GM19468 (cell line): ENCODE data around the gene ROBO4.

Experiments
- ATAC-seq: cut with Tn5 transposase; IDR thresholded peaks from one replicate; pipeline ENCODE4 v1.9.1; 2021; ENCODE audit warnings: mild to moderate bottlenecking, moderate library complexity, moderate number of reproducible peaks; ENCODE audit not compliant: unreplicated experiment; ENCODE audit errors: extremely low read depth

Gene ROBO4

DNA sequence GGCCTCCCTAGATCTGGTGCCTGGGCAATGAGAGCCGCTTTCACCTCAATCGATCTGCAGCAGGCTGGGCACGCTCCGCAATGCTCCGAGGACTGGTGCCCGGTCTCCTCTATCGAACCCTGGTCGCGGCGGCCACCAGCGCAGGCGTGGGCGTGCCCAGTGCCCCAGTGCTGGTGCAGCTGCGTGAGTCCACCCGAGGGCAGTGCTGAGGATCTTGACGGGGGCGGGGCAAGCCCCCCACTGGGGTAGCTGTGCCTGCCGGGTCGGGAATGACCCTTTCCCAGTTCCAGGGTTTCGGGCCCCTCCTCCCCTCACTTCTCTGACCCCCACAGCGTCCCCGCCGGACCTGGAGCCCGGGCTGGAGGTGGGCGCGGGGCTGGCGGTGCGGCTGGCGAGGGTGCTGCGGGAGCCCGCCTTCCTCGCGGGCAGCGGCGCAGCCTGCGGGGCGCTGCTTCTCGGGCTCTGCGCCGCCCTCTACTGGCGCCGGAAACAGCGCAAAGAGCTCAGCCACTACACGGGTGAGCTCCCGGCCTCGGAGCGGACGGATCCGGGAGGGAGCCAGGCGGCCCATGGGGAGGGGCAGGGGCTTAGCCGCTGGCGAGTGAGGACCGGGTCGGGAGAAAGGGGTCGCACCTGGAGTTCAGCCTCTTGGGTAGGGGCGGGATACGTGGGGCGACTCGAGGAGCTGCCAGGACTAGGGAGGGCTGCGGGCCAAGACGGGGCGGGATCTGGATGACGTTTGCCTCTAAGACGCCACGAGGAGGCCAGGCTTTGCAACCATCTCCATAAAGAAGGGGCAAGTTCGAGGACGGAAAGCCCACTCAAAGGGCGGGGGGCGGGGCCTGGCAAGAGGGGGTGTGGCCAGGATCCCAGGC lies 21.5 kb downstream of the ROBO4 start:
- ATAC-seq = peak; percentile 91

DNA sequence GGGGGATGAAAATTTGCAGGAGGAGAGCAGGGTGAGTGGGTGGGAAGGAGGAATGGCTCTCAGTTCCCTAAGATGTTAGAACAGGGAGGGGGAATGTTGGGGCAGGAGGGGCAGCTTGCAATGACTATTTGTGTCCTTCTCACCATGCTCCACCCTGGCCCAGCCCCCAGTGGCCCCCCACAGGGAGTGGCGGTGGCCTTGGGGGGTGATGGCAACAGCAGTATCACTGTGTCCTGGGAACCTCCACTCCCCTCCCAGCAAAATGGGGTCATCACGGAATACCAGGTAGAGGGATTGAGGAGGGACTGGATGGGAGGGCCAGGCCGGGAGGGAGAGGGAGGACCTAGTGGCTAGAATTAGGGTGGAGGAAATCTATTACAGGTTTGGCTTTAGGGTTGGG lies 22.3 kb downstream of the ROBO4 start:
- no peak for ATAC-seq

DNA sequence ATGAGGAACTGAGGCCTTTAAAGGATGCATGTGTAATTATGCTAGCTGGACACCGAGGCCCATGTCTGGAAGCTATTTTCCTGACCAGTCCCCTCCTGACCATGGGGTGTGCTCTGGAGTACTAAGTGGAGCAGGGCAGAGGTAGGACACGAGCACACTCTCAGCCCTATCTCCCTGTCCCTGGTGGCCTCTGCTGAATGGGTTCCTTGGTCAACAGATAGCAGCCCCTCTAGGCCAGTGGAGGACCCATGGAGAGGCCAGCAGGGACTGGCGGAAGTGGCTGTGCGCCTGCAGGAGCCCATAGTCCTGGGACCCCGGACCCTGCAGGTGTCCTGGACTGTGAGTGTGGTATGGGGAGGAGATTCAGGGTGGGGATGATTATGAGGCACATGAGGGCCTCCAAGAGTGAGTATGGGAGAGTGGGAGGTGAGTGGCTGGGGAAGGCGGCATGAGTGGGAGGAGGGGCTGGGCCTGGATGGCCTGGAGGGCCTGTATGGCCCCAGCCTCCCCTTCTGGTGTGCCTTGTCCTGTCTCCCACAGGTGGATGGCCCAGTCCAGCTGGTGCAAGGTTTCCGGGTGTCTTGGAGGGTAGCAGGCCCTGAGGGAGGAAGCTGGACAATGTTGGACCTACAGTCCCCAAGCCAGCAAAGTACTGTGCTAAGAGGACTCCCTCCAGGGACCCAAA lies 23.0 kb downstream of the ROBO4 start:
- no peak for ATAC-seq

DNA sequence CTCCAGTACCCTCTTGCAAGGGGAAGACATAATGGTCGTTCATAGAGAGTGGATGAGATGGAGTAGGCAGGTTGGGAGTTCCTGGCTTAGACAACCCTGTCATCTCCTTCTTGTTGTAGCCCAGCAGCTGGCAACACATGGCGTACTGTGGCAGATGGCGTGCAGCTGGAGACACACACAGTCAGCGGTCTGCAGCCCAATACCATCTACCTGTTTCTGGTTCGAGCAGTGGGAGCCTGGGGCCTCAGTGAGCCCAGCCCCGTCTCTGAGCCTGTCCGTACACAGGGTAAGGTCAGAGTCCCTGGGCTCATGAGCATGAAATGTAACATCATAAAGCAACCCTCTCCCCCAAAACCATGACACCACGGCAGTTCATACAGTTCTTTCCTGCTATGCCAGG lies 23.7 kb downstream of the ROBO4 start:
- ATAC-seq = no peak

DNA sequence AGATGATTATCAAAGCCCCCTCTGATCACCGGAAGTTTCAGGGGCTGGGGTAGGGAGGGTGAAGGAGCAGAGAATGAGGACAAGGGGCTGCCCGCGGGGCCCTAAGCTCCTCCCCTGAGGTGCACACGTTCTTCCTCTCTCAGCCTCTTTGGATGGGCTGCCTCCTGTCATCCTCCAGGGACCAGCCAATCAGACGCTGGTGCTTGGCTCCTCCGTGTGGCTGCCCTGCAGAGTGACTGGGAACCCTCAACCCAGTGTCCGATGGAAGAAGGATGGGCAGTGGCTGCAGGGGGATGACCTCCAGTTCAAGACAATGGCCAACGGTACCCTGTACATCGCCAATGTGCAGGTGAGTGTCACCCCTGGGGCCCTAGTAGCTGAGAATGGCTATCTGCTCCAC lies 24.9 kb downstream of the ROBO4 start:
- no peak for ATAC-seq

DNA sequence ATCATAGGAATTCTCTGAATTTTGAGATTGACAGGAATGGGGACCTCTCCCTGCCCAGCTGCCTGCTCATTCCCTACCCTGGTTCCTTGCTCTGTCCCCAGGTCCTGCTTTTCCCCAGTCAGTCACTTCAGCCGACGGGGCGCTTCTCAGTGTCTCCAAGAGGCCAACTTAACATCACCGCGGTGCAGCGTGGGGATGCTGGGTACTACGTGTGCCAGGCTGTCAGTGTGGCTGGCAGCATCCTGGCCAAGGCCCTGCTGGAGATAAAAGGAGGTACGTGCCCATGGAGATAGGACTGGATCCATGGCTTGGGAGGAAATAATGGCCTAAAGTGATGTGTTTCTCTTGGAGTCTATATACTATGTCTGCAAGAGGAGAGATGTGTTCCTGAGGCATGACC lies 25.4 kb downstream of the ROBO4 start:
- no peak for ATAC-seq

DNA sequence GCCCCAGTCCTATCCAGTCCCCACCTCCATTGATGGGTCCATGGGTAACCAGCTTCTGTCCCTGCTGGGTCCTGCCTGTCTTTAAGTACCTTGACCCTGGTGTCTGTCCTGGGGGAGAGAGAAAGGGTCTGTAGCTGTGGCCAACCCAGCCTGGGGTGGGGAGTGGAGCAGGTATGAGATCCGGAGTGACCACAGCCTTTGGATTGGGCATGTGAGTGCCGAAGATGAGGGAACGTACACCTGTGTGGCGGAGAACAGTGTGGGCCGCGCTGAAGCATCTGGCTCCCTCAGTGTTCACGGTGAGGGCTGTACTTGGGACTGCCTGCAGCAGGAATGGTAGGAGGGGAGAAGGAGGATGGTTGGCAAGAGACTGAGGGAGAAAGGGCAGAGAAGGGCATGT lies 27.2 kb downstream of the ROBO4 start:
- no peak for ATAC-seq

DNA sequence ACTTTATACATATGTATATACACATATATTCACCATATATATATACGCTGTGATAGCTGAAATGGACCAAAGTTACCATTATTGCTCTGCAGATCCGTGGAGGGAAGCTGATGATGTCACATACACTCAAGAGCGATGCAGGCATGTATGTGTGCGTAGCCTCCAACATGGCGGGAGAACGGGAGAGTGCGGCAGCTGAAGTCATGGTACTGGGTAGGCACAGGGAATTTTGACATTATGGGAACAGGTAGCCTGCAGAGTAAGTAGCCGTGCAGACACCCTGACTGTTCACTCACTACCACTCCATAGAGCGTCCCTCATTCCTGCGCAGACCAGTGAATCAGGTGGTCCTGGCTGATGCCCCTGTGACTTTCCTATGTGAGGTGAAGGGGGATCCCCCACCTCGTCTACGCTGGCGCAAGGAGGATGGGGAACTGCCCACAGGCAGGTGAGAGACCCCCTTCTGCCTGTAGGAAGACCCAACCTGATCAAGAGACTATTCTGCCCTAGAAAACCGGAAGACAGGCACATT lies 27.7 kb downstream of the ROBO4 start:
- ATAC-seq = no peak

DNA sequence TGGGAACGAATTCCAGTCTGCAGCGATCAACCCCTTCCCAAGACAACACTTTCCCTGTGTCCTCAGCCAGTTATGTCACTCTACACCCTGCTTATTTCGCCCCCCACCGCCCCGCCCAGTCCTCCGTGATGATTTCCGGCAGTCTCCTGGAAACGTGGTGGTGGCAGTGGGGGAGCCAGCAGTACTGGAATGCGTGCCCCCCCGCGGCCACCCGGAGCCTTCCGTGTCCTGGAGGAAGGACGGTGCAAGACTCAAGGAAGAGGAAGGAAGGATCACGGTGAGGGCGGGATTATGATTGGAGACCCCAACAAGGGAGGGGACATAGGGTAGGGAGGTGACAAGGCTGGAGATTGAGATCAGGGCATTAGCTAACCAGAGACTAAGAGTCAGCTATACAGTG lies 28.3 kb downstream of the ROBO4 start:
- ATAC-seq = no peak

DNA sequence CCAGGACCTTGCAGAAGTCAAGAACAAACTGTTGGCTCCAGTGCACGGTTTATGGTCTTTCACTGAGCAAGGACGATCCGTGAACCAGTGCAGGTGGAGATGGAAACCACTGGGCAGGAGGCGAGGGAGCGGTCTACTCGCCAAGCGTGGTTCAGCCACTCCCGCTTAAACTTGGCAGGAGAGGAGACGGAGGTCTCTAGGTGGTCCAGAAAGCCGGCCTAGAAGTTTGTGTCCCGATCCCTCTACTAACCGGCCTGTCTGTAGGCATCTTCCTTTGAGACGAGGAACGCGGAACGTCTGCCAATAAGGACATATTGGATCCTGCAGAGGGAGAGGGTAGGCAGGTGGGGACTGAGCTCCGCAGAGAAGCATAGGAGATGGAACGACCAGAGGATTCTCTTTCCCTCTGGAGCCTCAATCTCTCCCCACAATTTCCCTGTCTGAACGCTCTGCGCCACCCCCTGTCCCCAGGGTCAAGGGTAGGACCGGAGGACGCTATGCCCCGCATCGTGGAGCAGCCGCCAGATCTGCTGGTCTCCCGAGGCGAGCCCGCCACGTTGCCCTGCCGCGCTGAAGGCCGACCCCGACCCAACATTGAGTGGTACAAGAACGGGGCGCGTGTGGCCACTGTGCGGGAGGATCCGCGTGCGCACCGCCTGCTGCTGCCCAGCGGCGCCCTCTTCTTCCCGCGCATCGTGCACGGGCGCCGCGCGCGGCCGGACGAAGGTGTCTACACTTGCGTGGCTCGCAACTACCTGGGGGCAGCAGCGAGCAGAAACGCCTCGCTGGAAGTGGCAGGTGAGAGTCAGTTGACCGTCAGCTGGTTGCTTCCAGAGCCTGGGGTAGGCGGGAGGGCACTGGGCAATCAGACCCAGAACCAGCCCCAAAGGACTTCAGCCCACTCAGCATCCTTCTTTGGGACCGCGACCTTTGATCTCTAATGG lies 29.1 kb downstream of the ROBO4 start:
- ATAC-seq = no peak

DNA sequence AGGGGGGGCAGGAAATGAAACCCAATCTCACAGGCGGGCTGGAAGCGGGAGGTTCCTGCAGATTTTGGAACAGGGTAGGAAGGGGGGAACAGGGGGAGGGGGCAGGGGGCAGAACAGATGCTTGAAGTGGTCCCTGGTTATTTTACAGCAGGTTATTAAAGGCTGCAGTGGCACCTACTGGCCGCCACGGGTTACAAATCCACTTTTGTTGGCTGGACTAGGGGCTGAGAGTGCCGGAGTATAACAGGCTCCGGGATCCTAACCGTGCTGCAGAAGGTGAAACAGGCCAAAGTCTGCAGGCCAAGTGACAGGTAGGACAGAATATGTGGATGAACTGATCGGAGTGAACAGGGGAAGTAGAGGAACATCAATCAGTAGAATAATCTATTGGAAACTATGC lies 30.0 kb downstream of the ROBO4 start:
- ATAC-seq = no peak

DNA sequence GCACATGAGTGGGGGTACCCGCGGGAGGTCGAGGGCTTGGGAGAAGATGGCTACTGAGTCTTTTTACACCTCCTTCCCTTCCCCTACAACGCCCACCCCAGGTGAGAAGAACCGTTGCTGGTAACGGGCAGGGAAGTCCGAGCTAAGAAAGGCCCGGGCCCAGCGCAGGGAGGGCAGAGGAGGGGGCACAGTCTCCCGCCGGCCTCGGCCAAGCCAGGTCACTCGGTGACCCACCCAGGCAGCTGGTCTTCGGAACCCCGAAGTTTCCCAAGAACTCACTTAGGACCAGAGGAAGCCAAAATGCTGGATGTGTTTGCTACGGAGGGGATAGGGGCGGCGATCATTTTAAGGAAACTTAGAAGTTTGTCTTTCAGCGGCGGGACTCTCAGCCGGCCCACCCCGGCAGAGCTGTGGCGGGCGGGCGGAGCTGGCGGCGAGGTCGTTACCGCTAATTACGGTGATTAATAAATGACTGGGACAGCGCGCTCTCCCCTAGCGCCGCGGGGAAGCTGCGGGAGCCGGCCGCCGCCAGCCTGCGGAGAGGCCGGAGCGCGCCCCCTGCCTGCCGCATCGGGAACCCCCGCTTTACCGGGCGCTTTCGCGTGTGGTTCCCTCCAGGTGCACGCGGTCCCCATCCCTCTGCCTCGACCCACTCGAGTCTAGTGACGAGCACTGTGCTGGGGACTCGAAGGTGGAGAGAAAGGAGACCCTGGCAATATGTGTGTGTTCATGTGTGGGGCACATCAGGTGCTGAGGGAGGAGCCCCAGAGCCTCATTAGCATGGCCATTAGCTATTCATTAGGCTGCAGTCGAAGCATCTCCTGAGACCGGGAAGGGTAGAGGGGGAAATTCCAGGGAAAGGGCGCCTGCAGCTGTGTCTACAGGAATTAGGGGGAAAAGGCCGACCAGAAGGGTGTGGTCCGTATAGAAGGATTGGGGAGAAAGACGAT lies 31.5 kb downstream of the ROBO4 start:
- peak; percentile 38 for ATAC-seq

DNA sequence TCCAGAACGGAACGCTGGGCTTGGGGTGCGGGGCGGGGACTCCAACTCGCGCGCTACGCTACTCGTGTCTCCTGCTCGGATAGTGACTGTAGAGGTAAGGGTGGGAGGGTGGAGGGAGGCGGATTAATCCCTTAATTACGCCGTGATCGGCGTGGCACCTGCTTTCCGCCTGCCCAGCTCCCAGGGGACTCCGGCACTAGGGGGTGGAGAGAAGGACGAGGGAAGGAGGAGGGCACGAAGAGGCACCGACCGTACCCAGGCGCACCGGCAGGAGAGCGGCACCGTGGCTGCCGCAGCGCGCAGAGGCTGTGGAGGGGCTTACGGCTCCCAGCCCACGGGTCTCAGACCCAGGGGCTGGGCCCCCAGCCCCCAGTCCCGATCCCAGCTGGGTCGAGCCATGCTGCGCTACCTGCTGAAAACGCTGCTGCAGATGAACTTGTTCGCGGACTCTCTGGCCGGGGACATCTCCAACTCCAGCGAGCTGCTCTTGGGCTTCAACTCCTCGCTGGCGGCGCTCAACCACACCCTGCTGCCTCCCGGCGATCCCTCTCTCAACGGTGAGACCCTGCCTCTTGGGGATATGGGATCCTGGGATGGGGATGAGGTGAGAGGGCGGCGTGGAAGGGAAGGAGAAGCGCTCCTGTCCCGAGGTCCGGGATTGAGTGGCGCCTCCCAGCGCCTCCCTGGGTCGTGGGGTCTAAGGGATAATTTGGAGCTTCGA lies 32.3 kb downstream of the ROBO4 start, which contains the start of gene ROBO3:
TSS of gene ROBO3 (plus strand) at position 252 of the 721 bp plus-strand sequence. CDS start at position 398, 146 bp downstream.
- no peak for ATAC-seq

DNA sequence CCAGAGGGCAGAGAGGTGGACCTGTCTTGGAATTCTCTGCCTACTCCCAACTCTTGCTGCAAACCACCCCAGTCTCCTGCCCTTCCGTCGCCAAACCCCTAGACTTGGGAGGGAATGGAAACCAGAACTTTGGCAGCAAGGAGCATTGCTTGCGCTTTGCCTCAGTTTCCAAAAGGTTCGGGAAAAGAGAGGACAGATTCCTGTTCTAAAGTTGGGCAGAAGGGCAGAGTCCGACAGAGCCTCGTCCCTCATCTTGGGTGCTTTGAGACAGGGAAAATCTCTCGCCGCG lies 32.8 kb downstream of the ROBO4 start:
- no peak for ATAC-seq

DNA sequence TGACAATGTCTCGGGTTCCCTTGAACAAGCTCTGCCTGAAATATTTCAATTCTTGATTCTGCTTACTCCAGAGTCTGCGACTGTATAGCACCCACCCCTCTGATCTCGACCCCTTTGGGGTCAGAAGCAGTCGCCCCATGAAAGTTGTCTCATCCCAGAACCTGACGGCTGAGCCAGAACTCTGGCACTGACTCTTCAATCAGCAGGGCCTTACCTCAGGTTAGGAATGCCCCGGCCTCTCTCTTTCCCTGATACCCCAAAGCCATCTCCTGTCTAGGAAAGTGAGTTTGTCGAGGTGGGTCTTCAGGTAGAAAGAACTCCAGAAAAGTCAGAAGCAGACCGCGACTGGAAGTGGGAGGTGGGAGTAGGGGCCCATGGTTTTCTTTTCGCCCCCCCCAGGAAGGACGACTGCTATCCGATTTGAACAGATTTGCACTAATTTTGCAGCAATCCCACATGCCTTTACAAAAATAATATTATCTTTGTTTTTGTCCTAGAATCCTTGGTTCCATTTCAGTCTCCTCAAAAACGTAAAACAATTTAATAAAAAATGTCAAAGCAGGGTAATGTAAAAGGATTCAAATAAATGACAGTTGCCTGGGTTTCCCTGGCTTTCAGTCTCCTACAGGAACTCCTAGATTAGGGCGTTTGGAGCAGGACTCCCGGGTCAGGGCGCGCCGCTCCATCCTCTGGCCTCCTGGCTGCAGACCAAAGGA lies 33.3 kb downstream of the ROBO4 start:
- no peak for ATAC-seq

DNA sequence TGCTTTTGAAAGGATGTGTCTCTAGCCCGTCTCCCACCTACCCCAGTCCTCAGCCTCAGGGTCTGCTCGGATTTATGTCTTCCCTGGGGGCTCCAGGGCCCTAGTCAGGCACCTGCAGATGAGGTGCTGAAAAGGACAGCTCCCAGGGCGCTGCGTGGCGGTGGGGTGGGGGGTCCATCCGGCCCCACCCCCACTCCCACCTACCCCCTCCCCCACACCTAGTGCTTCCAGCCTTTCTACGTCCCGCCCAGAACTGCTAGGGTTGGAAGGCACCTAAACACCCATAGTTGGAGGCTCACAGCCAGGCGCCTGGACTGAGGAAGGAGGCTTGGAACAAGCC lies 33.9 kb downstream of the ROBO4 start:
- ATAC-seq = no peak

DNA sequence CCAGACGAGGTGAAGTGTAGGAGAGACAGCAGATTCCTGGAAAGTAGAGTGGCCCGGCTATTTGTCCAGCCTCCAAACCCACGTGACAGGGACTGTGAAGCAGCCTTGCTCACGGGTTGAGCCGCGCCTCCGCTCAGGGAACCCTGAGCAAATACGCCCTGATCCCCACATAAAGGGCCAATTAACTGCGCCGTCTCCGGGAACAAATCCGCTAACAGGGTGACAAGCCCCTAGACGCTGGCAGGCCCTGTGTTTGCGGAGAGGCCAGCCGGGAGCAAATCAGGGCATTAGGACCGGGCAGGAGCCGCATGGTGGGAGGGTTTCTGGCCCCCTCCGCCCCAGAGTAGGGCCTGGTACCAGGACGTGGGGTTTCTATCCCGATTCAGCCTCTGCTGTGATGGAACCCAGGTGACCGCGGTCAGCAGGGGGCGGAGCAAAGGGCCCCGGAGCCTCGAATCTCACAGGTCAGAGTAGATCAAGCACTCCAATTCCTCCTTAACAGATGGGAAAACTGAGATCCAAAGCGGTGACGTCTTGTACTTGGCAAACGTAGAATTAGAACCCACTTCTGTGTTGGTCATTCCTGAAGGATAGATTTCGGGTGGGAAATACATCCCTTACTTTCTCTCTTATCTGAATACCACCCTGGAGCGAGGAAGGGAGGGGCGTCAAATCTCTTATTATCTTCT lies 34.4 kb downstream of the ROBO4 start:
- no peak for ATAC-seq

DNA sequence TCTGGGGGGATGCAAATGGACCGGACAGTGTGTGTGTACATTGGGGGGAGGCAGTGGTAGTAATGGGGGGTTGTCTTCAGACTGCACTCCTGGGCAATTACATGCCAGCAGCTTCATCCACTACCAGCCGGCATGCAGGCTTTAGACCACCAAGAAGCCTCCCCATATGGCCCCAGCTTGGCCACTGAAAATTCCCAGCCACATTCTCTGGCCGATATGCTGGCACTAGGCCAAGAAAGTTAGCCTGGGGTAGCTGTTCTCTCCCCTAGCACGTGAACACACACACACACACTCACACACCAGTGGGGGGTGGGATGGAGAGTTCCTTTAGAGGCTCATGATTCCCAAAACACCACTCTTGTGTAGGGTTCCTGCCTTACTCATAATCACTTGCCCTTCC lies 36.0 kb downstream of the ROBO4 start:
- no peak for ATAC-seq
